GM12864 (cell line): ENCODE results near the gene CFAP69.
A peak's percentile ranks its signal among the peaks of the same experiment; 100 is the strongest.

Experiments used
- DNase-seq: peaks from one replicate; pipeline ENCODE4 v3.0.0-alpha.2; 2011; ENCODE audit warnings: low read depth
- H3K4me3 ChIP-seq: 2 replicates; pipeline ENCODE4 v1.5.1; 2011; ENCODE audit warnings: mild to moderate bottlenecking, low read depth, low read length, control low read depth
- TF ChIP-seq, protein P1 (sequence below): IDR thresholded peaks from 2 replicates; pipeline ENCODE4 v1.5.1; 2011; ENCODE audit warnings: low read depth, mild to moderate bottlenecking, moderate library complexity, low read length, control low read depth, inconsistent platforms; ENCODE audit errors: missing control alignments

The CFAP69 gene

DNA sequence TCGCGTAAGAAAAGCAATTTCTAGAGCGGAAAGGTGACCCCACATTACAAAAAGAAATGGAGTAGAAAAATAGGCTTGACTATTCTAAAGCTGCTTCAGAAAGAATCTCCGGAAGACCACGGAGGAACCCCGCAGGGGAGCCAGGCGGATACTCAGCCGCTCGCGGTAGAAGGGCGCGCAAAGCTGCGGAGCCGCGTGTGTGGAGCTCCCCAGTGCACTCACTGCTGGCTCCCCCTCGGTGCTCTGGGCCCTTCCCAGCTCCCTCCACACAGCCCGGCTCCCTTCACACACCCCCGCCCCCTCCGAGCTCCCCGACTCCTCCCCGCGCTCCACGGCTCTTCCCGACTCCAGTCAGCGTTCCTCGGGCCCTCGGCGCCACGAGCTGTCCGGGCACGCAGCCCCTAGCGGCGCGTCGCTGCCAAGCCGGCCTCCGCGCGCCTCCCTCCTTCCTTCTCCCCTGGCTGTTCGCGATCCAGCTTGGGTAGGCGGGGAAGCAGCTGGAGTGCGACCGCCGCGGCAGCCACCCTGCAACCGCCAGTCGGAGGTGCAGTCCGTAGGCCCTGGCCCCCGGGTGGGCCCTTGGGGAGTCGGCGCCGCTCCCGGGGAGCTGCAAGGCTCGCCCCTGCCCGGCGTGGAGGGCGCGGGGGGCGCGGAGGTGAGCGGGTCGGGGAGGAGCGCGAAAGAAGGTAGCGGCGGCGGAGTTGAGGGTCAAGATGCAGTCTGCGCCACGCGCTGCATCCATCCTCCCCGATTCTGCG, 33.4 kb upstream of the CFAP69 start, which contains the start of gene STEAP2:
TSS of gene STEAP2 (plus strand) at position 350 of the 758 bp plus-strand sequence. CDS start 13,343 bp downstream, outside the sequence.
- no peak for DNase-seq
- TF ChIP-seq, protein P1, sequence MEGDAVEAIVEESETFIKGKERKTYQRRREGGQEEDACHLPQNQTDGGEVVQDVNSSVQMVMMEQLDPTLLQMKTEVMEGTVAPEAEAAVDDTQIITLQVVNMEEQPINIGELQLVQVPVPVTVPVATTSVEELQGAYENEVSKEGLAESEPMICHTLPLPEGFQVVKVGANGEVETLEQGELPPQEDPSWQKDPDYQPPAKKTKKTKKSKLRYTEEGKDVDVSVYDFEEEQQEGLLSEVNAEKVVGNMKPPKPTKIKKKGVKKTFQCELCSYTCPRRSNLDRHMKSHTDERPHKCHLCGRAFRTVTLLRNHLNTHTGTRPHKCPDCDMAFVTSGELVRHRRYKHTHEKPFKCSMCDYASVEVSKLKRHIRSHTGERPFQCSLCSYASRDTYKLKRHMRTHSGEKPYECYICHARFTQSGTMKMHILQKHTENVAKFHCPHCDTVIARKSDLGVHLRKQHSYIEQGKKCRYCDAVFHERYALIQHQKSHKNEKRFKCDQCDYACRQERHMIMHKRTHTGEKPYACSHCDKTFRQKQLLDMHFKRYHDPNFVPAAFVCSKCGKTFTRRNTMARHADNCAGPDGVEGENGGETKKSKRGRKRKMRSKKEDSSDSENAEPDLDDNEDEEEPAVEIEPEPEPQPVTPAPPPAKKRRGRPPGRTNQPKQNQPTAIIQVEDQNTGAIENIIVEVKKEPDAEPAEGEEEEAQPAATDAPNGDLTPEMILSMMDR: peak; percentile 53
- H3K4me3 ChIP-seq: peak within 1 kb of the TSS; percentile 31

DNA sequence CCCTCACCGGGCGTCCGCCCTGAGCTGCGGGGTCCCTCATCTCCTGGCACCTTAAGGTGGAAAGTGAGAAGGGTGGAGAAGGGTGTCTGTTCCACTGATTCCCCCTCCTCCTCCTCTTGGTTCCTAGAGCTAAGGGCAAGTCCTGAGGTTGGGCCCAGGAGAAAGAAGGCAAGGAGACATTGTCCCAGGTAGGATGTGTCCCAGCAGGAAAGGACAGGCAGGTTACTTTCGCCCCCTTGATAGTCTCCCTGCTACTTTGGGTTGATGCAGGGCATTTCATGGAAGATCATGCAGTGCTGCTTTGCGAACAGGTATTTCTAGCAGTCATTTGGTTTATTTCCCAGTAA, 32.9 kb upstream of the CFAP69 start:
- DNase-seq: no peak
- TF ChIP-seq, protein P1: no peak
- H3K4me3 ChIP-seq: peak overlapping the region; percentile 31; the same call in 1 of the 2 replicates

DNA sequence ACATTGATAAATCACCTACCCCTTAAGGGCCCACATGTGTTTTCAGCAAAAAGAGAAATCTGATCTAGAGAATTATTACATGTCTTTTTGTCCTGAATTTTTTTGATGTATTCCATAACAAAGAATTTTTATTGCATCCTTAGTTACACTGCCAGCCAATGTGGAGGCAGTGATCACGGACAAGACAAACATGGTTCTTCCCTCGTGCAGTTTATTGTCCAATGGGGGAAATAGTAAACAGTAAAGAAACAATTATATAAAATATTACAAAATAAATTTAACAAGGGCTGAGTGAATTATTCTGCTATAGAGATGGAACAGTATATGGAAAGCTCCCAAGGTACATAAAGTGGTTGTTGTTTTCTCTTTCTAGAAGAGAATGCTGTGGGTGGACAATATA, 31.5 kb upstream of the CFAP69 start:
- TF ChIP-seq, protein P1: no peak
- no peak for DNase-seq
- H3K4me3 ChIP-seq: no peak overlapping the region

DNA sequence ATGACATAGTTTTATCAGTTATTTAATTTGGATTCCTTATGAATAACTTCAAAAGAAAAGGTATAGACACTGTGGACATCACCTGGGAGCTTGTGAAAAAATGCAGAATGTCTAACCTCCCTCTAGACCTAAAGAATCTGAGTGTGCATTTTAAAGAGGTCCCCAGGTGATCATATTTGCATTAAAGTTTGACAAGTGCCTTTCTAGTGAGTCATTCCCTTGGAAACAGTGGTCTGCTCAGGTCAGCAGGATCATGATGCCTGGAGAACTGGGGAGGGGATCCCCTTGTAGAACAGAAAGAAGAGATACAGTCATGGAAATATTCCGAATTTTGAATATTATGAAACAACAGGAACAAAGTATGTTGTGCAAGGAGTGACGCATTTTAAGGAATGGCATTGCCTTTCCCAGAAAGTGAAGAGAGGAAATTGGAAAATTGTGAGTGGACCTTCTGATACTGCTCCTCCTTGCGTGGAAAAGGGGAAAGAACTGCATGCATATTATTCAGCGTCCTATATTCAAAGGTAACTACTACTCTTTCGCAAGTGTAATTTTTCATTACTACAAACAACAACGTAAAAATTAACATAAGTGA, 28.8 kb upstream of the CFAP69 start:
- no peak overlapping the region for H3K4me3 ChIP-seq
- no peak for DNase-seq
- TF ChIP-seq, protein P1: no peak

DNA sequence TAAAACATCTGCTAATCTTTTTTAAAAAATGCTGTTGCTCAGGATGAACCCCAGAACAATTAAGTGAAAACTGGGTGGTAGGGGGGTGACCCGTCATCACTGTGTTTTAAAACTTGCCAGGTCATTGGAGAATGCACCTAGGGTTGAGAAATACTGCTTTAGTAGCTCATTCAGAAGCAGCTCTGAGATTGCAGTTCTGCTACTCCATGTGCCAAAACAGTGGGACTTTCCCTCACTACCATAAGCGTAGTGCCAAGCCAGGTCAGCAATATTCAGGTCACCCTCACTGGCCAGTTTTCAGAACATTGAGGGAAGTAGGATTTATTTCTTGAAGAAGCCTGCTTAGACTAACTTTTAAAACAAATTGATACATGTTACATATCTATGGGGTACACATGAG, 28.2 kb upstream of the CFAP69 start:
- DNase-seq: no peak
- TF ChIP-seq, protein P1: no peak

DNA sequence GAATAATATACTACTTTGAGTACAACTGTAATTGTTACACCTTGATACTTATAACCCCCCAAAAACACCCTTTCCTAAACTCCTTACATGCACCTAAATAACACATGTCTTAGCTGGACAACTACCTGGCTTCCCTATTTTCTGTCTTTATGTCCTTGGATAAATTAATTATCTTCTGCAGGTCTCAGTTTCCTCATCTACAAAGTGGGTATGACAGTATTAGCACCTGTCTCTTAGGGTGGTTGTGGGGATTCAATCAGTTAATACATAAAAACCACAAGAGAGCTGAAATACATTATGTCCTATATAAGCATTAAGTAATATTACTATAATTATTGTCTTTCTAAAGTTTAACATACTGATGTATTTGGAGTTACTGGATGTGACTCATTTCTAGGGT, 22.6 kb upstream of the CFAP69 start:
- no peak overlapping the region for H3K4me3 ChIP-seq
- TF ChIP-seq, protein P1: no peak
- DNase-seq: no peak

More for the DNA sequence above, 28.2 kb upstream of the CFAP69 start:
- no peak overlapping the region for H3K4me3 ChIP-seq
